Cardiac ventricle fibroblast (primary cell): ENCODE measurements around the gene VSX1. TPM values are rescaled to one million over a fixed set of nuclear protein-coding genes. Genes with fewer than 3 reads are reported as not detected.

Source experiments
- total RNA-seq: library from RNA; depleted of rRNA; stranded (reverse); fragments of >200 nt; gene quantifications from 2 replicates; pipeline ENCODE4 v1.2.3, GENCODE V29; 2015

The VSX1 gene
- total RNA-seq: not detected in 2 replicates

GRCh38 chr20:25081730-25082497 lies at the start of gene VSX1:
Gene VSX1, minus strand, starts transcription at chr20:25082141. Its CDS starts 45 bp downstream, at chr20:25082096.

GRCh38 chr20:25058051-25058846 lies 23.7 kb downstream of the VSX1 start, which contains the start of gene ACSS1:
Gene ACSS1, minus strand, starts transcription at chr20:25058139. Its CDS starts 37 bp downstream, at chr20:25058102.

Other genes starting within 250 kb of the VSX1 start
- gene CST7, start 132.9 kb downstream of the VSX1 start, total RNA-seq: not detected in 2 replicates
- 60.8 and 66.5 TPM in 2 replicates for gene APMAP, start 89.4 kb downstream of the VSX1 start, total RNA-seq
- gene ACSS1, start 24.0 kb downstream of the VSX1 start, total RNA-seq: 24.8 and 29.9 TPM in 2 replicates
- 26.2 and 30.8 TPM in 2 replicates for gene ENTPD6, start 113.6 kb upstream of the VSX1 start, total RNA-seq
- 102 and 105 TPM in 2 replicates for gene PYGB, start 165.9 kb upstream of the VSX1 start, total RNA-seq